ENCODE results near the gene SLC44A5. TPM values are rescaled to one million over a fixed set of nuclear protein-coding genes. Genes with fewer than 3 reads are reported as not detected.

SLC44A5 gene
- total RNA-seq, 2 donors from 2014 or later: 4.6 to 10.0 TPM

DNA sequence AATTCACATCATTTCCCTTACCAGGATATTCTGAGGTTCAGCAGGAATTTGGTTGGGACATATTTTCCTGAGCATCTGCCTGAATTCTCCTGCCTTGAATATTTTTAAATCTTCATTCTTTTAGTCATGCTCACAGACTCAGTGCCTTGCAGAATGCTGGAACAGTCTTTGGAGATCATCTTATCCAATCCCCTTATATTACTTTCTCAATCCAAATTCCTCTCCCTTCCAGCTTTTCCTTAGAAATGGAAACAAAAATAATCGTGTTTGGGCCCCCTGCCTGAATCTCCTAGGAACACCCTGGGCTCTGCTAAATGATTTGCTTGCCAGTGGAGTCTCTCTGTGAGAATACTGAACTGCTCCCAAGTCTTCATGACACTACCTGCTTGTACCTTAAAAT lies 438.4 kb downstream of the SLC44A5 start:
- Histone ChIP-seq H3K36me3 (ENCODE audit: control insufficient read depth, insufficient read depth, low read length) (no peaks in the 10 kb centered on the region), H3K9ac (ENCODE audit: extremely low read depth, low read length, poor library complexity, severe bottlenecking) (no peak overlapping the region), H3K4me3 (ENCODE audit: low read length) (no peak overlapping the region), H3K27me3 (ENCODE audit: control insufficient read depth, insufficient read depth, low read length, poor library complexity, severe bottlenecking) (peaks cover 3% of the 10 kb centered on the region), H3K27ac (ENCODE audit: low read depth, low read length) (no peak overlapping the region), H3K4me1 (ENCODE audit: control insufficient read depth, insufficient read depth, low read length) (no peaks in the 10 kb centered on the region), H3K9me3 (ENCODE audit: control insufficient read depth, low read length) (peaks cover 13% of the 10 kb centered on the region)
- H3K27me3 Mint-ChIP-seq (ENCODE audit: insufficient read depth): peaks cover 2% of the 10 kb centered on the region
- H3K36me3 Mint-ChIP-seq (ENCODE audit: low read depth): no peaks in the 10 kb centered on the region
- no peak overlapping the region for H3K27ac Mint-ChIP-seq
- peaks cover 15% of the 10 kb centered on the region for H3K9me3 Mint-ChIP-seq
- H3K4me3 Mint-ChIP-seq: no peak overlapping the region
- 64 to 83% methylated on average over 1 of the region's 1 CpG for WGBS, 2 experiments (ENCODE audit: insufficient coverage in 1 of 2, insufficient read length in 1 of 2)
- DNase-seq: no peak
- TF ChIP-seq, protein P1, sequence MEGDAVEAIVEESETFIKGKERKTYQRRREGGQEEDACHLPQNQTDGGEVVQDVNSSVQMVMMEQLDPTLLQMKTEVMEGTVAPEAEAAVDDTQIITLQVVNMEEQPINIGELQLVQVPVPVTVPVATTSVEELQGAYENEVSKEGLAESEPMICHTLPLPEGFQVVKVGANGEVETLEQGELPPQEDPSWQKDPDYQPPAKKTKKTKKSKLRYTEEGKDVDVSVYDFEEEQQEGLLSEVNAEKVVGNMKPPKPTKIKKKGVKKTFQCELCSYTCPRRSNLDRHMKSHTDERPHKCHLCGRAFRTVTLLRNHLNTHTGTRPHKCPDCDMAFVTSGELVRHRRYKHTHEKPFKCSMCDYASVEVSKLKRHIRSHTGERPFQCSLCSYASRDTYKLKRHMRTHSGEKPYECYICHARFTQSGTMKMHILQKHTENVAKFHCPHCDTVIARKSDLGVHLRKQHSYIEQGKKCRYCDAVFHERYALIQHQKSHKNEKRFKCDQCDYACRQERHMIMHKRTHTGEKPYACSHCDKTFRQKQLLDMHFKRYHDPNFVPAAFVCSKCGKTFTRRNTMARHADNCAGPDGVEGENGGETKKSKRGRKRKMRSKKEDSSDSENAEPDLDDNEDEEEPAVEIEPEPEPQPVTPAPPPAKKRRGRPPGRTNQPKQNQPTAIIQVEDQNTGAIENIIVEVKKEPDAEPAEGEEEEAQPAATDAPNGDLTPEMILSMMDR (conservative IDR thresholded peaks at IDR 0.05): no peak
- H3K4me1 Mint-ChIP-seq: peaks cover 4% of the 10 kb centered on the region

DNA sequence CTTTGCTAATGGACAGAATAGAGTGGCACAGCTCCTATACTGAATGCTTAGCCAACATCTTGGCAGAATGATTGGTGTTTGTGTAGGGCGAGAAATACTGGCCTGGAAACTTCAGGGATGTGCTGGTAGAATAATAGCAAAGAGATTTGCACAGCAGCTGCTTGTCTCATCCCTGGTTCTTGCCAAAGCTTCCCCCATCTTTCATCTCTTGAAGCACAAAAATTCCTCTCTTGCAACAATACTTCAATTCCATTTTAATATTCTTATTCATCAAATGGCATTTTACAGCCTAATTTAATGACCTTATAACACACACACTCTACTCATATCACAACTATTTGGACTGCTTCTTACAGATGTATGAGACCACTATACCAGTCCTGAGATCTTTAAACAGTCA lies 439.0 kb downstream of the SLC44A5 start:
- Mint-ChIP-seq H3K4me1 (peaks cover 4% of the 10 kb centered on the region), H3K9me3 (peaks cover 15% of the 10 kb centered on the region), H3K27ac (no peak overlapping the region), H3K36me3 (ENCODE audit: low read depth) (no peaks in the 10 kb centered on the region), H3K4me3 (no peak overlapping the region), H3K27me3 (ENCODE audit: insufficient read depth) (peaks cover 5% of the 10 kb centered on the region)
- no peak for DNase-seq
- Histone ChIP-seq H3K4me3 (ENCODE audit: low read length) (no peak overlapping the region), H3K36me3 (ENCODE audit: control insufficient read depth, insufficient read depth, low read length) (no peaks in the 10 kb centered on the region), H3K27ac (ENCODE audit: low read depth, low read length) (no peak overlapping the region), H3K27me3 (ENCODE audit: control insufficient read depth, insufficient read depth, low read length, poor library complexity, severe bottlenecking) (peaks cover 9% of the 10 kb centered on the region), H3K4me1 (ENCODE audit: control insufficient read depth, insufficient read depth, low read length) (no peaks in the 10 kb centered on the region), H3K9ac (ENCODE audit: extremely low read depth, low read length, poor library complexity, severe bottlenecking) (no peak overlapping the region), H3K9me3 (ENCODE audit: control insufficient read depth, low read length) (peaks cover 13% of the 10 kb centered on the region)
- 92% methylated on average over 1 of the region's 1 CpG; no CpG with 5 or more reads in 1 of the 2 experiments for WGBS, 2 experiments (ENCODE audit: insufficient coverage in 1 of 2, insufficient read length in 1 of 2)
- TF ChIP-seq, protein P1 (conservative IDR thresholded peaks at IDR 0.05): no peak

DNA sequence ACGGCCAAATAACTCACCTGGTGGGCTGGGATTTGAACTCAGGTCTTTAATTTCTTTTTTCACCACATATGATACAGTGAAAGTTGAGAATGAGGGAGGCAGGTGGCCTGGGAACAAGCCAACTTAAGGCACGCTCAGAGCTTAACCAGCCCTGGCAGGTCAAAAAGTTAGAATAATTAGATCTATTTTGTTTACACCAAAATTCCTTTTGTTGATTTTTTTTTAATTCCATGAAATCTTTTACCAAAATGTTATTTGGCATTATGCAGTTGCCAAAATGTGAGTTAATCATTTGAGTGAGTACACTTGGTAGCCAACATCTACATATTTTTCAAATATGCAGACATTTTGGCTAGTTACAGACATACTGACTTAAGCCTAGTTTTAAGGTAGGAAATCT lies 439.9 kb downstream of the SLC44A5 start:
- H3K4me1 ChIP-seq (ENCODE audit: control insufficient read depth, insufficient read depth, low read length): no peaks in the 10 kb centered on the region
- WGBS, 2 experiments (ENCODE audit: insufficient coverage in 1 of 2, insufficient read length in 1 of 2): 100% methylated on average over 1 to 2 of the region's 2 CpGs
- H3K4me1 Mint-ChIP-seq: peaks cover 4% of the 10 kb centered on the region
- peaks cover 11% of the 10 kb centered on the region for H3K9me3 ChIP-seq (ENCODE audit: control insufficient read depth, low read length)
- H3K4me3 Mint-ChIP-seq: no peak overlapping the region
- H3K27ac Mint-ChIP-seq: no peak overlapping the region
- TF ChIP-seq, protein P1 (conservative IDR thresholded peaks at IDR 0.05): no peak
- peaks cover 12% of the 10 kb centered on the region for H3K27me3 Mint-ChIP-seq (ENCODE audit: insufficient read depth)
- H3K9ac ChIP-seq (ENCODE audit: extremely low read depth, low read length, poor library complexity, severe bottlenecking): no peak overlapping the region
- no peak for DNase-seq
- no peaks in the 10 kb centered on the region for H3K36me3 Mint-ChIP-seq (ENCODE audit: low read depth)
- H3K36me3 ChIP-seq (ENCODE audit: control insufficient read depth, insufficient read depth, low read length): no peaks in the 10 kb centered on the region
- H3K4me3 ChIP-seq (ENCODE audit: low read length): no peak overlapping the region
- no peak overlapping the region for H3K27ac ChIP-seq (ENCODE audit: low read depth, low read length)
- peaks cover 8% of the 10 kb centered on the region for H3K9me3 Mint-ChIP-seq
- peaks cover 17% of the 10 kb centered on the region for H3K27me3 ChIP-seq (ENCODE audit: control insufficient read depth, insufficient read depth, low read length, poor library complexity, severe bottlenecking)
